H1 (cell line): ENCODE measurements around the gene SUPT4H1. TPM values are rescaled to one million over a fixed set of nuclear protein-coding genes. Genes with fewer than 3 reads are reported as not detected.

Source experiments
- KDM4A ChIP-seq: IDR thresholded peaks from one replicate; pipeline ENCODE4 v1.7.1; 2012; ENCODE audit warnings: low read depth, mild to moderate bottlenecking, moderate library complexity, low read length, inconsistent platforms; ENCODE audit not compliant: severe bottlenecking
- TAF7 ChIP-seq: optimal IDR thresholded peaks from 2 replicates; pipeline ENCODE3; 2011; ENCODE audit warnings: low read depth, mild to moderate bottlenecking, inconsistent platforms, low read length, moderate library complexity, borderline replicate concordance
- polyA plus RNA-seq, 7 experiments: library from polyadenylated mRNA; depleted of rRNA in 3 of 7; stranded (reverse) in 5 of 7; unstranded in 2 of 7; fragments of >200 nt in 5 of 7; fragments of 200-250 nt in 2 of 7; gene quantifications; 1 replicate in 5 of 7; 2 replicates in 1 of 7; 4 replicates in 1 of 7; pipeline versions ENCODE4 v1.2.1 to v1.2.3, GENCODE V29; 2011 to 2013; ENCODE audit warnings: missing spikeins in 2 of 7, mixed read lengths in 2 of 7
- total RNA-seq: library from RNA; stranded (reverse); fragmentation: NEBNext Ultra II Directional; extraction: Animal tissue kit (Norgen Biotek cat#: 25700); gene quantifications from 2 replicates; pipeline ENCODE4 v1.2.1, GENCODE V29; 2021

The SUPT4H1 gene
- total and polyA plus RNA-seq, 2 of the 8 experiments (the other 6 are each of a cell fraction or from before 2014, with no cell fraction given), result 112 to 143 TPM

- no peak for TF ChIP-seq TAF7
- no peak for TF ChIP-seq KDM4A
Observed at GRCh38 chr17:58375256-58375655, 23.3 kb upstream of the SUPT4H1 start (continued).
